H1 (cell line): Measurements from ENCODE around the gene SASH3. TPM values are rescaled to one million over a fixed set of nuclear protein-coding genes. Genes with fewer than 3 reads are reported as not detected.

Source experiments
- CTCF ChIP-seq, 3 experiments: IDR thresholded peaks; 1 replicate in 2 of 3; 2 replicates in 1 of 3; pipeline versions ENCODE4 v1.5.1 to v1.6.1; 2011; ENCODE audit warnings: low read length in 3 of 3, mild to moderate bottlenecking in 3 of 3, inconsistent platforms in 2 of 3, low read depth in 1 of 3, moderate library complexity in 1 of 3; ENCODE audit not compliant: insufficient read depth in 1 of 3; ENCODE audit errors: control extremely low read depth in 1 of 3
- polyA plus RNA-seq, 7 experiments: library from polyadenylated mRNA; depleted of rRNA in 3 of 7; stranded (reverse) in 5 of 7; unstranded in 2 of 7; fragments of >200 nt in 5 of 7; fragments of 200-250 nt in 2 of 7; gene quantifications; 1 replicate in 5 of 7; 2 replicates in 1 of 7; 4 replicates in 1 of 7; pipeline versions ENCODE4 v1.2.1 to v1.2.3, GENCODE V29; 2011 to 2013; ENCODE audit warnings: missing spikeins in 2 of 7, mixed read lengths in 2 of 7
- total RNA-seq: library from RNA; stranded (reverse); fragmentation: NEBNext Ultra II Directional; extraction: Animal tissue kit (Norgen Biotek cat#: 25700); gene quantifications from 2 replicates; pipeline ENCODE4 v1.2.1, GENCODE V29; 2021

Gene SASH3
- total and polyA plus RNA-seq, 2 of the 8 experiments (the other 6 are each of a cell fraction or from before 2014, with no cell fraction given) = not detected

- peak in 2 of 3 experiments; percentile 76 to 86; a peak in 3 of 4 replicates for TF ChIP-seq CTCF (IDR thresholded peaks at IDR 0.05; ENCODE audit: control extremely low read depth in 1 of 3, insufficient read depth in 1 of 3, low read depth in 1 of 3, low read length in 3 of 3)
Measured at GRCh38 chrX:129754056-129755024, 25.4 kb upstream of the SASH3 start (continued).
